Activated CD4-positive, alpha-beta T cell treated with anti-CD3 and anti-CD28 coated beads for 24 hours (primary cell): ENCODE measurements around the gene WDR5.
"Not testable (repeated sequence)": the region's sequence is repeated elsewhere in the genome, so short reads cannot be mapped to it uniquely, and the experiment has no call there.

ENCODE experiments used
- DNase-seq, 2 donors: peaks; one replicate each; pipeline ENCODE4 v3.0.0-alpha.2; 2020; ENCODE audit warnings: low read depth in 2 of 2

The WDR5 gene

DNA sequence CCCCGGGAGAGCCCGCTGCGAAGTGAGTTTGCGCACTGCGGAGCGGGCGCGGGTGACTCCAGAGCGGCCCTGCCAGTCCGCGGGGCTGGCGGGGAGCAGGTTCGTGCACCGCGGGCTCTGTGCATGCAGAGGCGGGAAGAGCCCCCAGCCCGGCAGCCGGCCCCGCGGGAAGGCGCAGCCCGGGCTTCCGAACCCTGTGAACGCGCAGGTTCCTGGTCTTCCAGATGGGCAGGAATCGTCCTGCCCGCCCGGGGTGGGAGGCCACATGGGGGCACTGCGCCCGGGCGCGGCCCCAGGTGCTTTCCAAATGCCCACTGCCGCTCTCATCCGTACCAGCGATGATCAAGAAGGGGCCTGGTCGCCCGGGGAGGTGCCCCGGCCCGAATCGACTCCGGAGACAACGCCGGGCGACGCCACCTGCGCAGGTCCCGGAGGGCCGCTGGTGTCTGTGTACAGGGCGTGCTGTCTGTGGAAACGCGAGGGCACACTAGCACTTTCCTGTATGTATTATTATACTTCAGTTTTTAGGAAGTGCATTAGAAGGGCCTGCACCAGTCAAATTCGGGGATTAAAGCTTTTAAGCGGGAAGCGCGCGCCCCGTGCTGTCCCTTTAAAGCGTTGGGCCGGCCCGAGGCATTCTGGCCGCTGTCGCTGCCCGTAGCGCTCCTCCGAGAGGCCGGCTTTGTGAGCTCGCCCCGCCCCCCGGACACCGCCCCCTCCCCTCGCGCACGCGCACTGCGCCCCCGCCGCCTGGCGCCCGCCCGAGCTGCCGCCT, at the start of gene WDR5:
WDR5 (plus strand) TSS at position 740 of the 775 bp plus-strand sequence. CDS start 3,796 bp downstream, outside the sequence.
- DNase-seq, result peak; percentile 82 to 85

GRCh38 chr9:134088063-134088725, 47.7 kb upstream of the WDR5 start:
- DNase-seq, result no peak

GRCh38 chr9:134089972-134090371, 45.9 kb upstream of the WDR5 start:
- no peak for DNase-seq

- DNase-seq, result peak; percentile 41 to 51
These were observed 36.6 kb upstream of the WDR5 start for GRCh38 chr9:134099123-134099761.

DNA sequence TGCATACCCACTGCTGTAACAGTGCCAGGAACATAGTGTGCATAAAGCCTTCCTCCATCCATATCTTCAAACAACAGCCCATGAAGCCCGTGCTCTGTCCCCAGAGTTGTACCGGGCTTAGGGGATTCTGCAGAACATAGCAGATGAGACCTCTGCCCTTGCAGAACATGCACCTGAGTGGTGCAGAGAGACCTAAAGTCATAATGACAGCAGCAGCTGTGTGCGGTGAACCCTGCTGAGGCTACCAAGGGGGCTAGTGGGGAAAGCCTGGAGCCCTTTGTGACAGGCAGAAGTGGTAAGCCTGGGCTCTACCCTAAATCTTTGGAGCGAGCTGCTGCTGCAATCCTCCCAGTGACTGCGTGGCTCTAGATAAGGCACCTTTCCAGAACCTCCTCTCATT, 35.8 kb upstream of the WDR5 start:
- DNase-seq, result no peak

DNA sequence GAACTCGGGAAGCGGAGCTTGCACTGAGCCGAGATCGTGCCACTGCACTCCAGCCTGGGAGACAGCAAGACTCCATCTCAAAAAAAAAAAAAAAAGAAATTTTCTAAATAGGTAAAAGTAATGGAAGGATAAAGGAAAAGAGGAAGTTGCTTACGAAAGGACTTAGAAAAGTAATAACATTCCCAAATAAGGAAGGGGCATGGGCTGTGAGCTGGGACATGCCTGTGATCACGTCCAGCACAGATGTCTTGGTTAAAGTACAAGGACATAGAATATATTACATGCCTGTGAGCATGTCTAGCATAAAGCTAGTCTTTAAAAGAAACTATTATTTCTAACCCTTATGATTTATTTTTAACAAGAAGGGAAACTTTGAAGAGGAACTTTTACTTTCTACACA, 34.7 kb upstream of the WDR5 start:
- DNase-seq, result not testable (repeated sequence)

DNA sequence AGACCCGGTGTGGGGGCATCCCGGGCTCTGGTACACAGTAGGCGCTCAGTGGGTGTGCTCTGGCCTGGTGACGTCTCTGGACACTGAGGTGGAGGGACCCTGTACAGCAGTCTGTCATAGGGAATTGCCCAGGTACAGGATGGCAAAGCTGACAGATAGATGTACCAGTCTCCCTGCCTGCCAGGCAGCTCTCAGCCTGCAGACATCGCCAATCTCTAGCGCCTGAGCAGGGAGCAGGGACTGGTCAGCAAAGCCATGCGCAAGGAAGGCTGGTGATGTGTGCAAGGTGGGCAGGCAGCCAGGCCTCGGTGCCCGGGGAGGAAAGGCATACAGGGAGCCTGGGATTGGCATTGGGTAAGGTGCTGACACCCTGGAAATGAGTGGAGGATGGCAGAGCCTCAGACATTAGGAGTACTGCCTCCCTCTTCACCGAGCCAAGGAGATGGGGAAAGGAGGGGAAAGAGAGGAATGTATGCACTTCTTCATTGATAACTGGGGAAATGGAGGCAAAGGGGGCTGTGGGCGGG, 34.2 kb upstream of the WDR5 start:
- DNase-seq, result no peak

DNA sequence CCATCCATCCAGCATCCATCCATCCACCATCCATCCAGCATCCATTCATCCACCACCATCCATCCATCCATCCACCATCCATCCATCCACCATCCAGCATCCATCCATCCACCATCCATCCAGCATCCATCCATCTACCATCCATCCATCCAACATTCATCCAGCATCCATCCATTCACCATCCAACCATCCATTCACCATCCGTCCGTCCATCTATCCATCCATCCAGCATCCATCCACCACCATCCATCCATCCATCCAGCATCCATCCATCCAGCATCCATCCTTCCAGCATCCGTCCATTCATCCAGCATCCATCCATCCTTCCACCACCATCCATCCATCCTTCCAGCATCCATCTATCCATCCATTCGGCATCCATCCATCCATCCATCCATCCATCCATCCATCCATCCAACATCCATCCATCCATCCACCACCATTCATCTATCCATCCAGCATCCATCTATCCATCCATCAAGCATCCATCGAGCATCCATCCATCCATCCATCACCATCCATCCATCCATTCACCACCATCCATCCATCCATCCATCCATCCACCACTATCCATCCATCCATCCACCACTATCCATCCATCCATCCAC, 32.4 kb upstream of the WDR5 start:
- no peak for DNase-seq

- DNase-seq, result no peak
These were observed 24.8 kb upstream of the WDR5 start for GRCh38 chr9:134111064-134111463.

DNA sequence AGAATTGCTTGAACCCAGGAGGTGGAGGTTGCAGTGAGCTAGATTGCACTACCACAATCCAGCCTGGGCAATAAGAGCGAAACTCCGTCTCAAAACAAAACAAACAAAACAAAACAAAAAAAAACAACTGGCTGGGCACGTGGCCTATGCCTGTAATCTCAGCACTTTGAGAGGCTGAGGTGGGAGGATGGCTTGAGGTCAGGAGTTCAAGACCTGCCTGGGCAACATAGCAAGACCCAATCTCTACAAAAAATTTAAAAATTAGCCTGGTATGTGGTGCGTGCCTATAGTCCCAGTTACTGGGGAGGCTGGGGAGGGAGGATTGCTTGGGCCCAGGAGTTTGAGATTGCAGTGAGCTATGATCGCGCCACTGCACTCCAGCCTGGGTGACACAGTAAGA, 23.3 kb upstream of the WDR5 start:
- no peak for DNase-seq

GRCh38 chr9:134118972-134119371, 16.9 kb upstream of the WDR5 start:
- DNase-seq, result not testable (repeated sequence)

DNA sequence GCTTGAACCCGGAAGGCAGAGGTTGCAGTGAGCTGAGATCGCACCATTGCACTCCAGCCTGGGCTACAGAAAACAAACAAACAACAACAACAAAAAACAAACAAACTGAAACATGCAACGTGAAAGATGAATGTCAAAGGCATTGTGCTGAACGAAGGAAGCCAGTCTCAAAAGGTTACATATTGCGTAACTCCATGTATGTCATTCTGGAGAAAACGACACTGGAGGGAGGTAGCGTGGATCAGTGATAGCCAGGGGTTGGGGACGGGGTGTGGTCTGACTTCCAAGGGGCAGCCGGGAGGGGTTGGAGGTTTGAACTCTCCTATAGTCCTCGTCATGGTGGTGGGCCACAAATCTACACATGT, 12.1 kb upstream of the WDR5 start:
- DNase-seq, result no peak

GRCh38 chr9:134125413-134126095, 10.3 kb upstream of the WDR5 start:
- DNase-seq, result no peak

DNA sequence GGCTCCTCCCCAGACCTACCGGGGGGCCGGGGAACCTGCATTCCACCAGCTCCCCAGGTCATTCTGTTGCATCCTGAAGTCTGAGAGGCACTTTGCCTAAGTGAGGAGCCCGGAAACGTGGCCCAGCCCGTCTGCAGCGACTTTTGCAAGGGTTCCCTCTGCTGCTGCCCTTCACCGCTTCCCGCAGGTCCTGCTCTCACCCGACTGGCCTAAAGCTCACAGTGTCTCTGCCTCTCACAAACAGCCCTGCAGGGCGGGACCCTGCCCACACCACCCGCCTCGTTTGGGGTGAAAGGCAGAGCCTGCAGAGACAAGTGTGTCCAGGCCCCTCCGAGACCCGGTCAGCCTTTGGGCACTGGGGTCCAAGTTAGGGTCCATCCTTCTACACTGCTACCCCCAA, 9.5 kb upstream of the WDR5 start:
- no peak for DNase-seq

DNA sequence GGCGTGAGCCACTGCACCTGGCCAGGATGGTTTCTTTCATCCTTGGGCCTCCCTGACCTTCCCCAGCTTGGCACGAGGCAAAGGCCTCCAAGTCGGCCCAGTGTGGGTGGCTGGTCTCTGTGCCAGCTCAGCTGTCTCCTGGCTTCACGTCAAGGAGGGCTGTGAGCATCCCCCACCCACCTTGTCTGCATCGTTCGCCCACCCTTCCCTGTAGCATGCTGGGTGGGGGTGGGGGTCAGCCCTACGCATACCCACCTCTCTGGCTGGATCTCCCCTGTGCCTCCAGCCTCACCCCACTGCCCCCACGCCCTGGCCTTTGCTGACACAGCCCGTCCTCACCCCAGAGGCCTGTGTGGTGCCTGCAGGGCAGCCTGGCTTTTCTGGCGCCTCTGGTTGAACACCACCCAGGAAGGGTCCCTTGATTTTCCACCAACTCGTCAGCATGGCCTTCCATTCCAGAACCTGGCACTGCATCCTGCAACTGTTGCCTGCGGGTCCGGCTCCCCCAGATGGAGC, 8.8 kb upstream of the WDR5 start:
- DNase-seq, result no peak

DNA sequence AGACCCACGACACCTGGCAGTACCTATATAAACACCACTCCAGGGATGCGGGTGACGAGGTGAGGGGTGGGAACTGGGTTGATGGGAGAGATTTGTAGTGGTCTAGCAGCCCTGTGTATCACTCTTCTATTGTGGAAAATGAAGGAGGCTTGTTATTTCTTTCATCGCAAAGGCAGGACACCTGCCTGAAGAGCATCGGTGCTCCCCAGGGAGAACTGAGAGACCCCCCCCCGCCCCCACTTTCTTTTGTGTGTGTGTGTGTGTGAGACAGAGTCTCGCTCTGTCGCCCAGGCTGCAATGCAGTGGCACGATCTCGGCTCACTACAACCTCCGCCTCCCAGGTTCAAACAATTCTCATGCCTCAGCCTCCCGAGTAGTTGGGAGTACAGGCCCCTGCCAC, 8.3 kb upstream of the WDR5 start:
- no peak for DNase-seq

DNA sequence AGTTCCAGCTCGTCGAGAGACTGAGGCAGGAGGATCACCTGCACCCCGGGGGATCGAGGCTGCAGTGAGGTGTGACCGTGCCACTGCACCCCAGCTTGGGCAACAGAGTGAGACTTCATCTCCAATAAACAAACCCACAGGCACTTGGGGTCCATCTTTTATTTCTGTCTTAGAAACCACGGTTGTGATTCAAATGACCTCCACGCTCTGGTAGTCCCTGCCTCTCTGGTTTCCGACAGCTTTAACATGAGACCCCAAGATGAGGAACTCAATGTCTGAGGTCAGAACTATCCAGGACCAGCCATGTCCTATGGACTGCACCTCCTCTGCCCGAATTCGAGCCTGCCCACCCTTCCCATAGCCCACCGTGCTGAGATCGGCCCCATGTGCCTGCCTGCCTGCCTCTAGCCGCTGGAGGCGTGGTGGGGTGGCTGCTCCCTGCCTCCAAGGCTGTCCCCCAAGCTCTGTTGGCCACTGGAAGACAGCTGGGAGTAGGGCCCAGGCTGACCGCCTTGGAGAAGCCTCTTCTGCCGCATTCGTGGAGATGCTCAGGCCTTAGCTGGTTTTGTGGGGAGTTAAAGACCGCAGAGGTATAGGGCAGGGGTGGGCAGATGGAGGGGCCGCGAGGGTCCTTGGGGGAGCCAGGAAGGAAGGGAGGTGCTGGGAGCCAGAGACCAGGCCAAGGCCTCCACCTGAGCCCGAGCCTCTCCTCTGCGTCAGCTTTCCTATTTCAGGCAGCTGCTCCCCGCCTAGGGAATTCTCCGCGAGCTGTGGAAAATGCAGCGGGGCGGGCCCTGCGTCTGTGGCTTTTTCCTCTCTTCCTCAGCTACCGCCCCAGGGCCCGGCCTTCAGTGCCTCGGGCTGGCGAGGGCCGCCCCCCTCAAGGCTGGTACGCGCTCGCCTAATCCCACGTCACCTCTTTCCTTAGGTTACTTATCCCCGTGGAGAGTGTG, 6.9 kb upstream of the WDR5 start:
- DNase-seq, result no peak

GRCh38 chr9:134130503-134131375, 5.1 kb upstream of the WDR5 start:
- DNase-seq, result no peak

DNA sequence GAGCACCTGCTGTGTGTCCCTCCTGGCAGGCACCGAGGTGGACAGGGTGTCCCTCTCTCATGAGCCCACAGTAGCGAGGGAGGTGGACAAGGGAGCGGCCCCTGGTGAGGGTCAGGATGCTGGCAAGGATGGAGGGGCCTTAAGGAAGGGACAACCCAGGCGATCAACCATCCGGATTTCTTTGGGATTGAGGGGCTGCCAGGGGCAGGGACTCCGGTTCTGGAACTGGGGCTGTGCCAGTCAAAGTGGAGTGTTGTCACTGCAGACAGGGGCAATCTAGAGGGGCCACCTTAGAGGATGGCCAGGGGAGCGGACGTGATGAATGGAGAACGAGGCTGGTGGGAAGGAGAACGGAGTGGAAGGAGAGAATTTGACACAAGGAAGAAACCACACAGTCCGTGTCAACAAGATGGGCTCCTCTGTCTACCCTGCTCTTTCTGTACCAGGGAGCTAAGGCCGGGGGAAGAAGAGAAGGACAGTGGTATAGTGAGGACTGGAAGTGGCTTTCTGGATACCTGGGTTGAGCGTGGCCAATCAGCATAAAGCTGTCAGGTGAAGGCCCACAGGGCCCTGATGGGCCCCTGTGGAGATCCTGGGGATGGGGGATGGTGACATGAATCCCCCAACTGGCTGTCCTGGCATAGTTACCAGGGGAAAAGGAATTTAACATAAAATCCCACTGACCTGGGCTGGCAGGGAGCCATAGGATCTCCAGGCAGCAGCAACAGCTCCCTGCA, 4.2 kb upstream of the WDR5 start:
- DNase-seq, result no peak
